ENCODE results near the gene FILIP1L. TPM values are rescaled to one million over a fixed set of nuclear protein-coding genes. Genes with fewer than 3 reads are reported as not detected.

The FILIP1L gene
- polyA plus RNA-seq, 1 donor (not counting 4 experiments of a cell fraction or from before 2014, with no cell fraction given) = 14.7 TPM

- H3K9me3 ChIP-seq (ENCODE audit: control insufficient read depth, low read depth, low read length) = no peaks in the 10 kb centered on the region
- TF ChIP-seq CTCF (optimal IDR thresholded peaks at IDR 0.05 in 1 of 3, IDR thresholded peaks at IDR 0.05 in 1 of 3, conservative IDR thresholded peaks at IDR 0.05 in 1 of 3; ENCODE audit: extremely low read depth in 1 of 3, insufficient read depth in 2 of 3, low read length in 3 of 3) (no peak), EZH2 (IDR thresholded peaks at IDR 0.05; ENCODE audit: low read length) (no peak)
- dilution Hi-C loops (cut with MboI; ENCODE audit: extremely low pct_ligation_motif_present, low sequenced_read_pairs) = no loop called here
- H3K9ac ChIP-seq (ENCODE audit: control insufficient read depth, extremely low read depth, insufficient read depth, low read length) = no peak overlapping the region
- no peaks in the 10 kb centered on the region for H3K9me1 ChIP-seq (ENCODE audit: control insufficient read depth, extremely low read depth, insufficient read depth, low read length)
- H3K4me2 ChIP-seq (ENCODE audit: control insufficient read depth, extremely low read depth, insufficient read depth, low read depth, low read length) = no peak overlapping the region
- no peaks in the 10 kb centered on the region for H3K27me3 ChIP-seq (ENCODE audit: control insufficient read depth, extremely low read depth, insufficient read depth, low read length)
- no peaks in the 10 kb centered on the region for H3K36me3 ChIP-seq (ENCODE audit: control insufficient read depth in 2 of 2, extremely low read depth in 1 of 2, insufficient read depth in 2 of 2, low read length in 2 of 2)
- no peaks in the 10 kb centered on the region for H3K4me1 ChIP-seq (ENCODE audit: control insufficient read depth, extremely low read depth, insufficient read depth, low read length)
- no peak overlapping the region for H3K27ac ChIP-seq (ENCODE audit: control insufficient read depth, insufficient read depth, low read length)
- FAIRE-seq (no peak), DNase-seq (ENCODE audit: low read depth, low spot score) (no peak)
- H3K4me3 ChIP-seq (ENCODE audit: control insufficient read depth in 2 of 3, extremely low read depth in 1 of 3, insufficient read depth in 2 of 3, low read depth in 1 of 3, low read length in 3 of 3) = no peak overlapping the region
- no peaks in the 10 kb centered on the region for H3K79me2 ChIP-seq (ENCODE audit: control insufficient read depth, insufficient read depth, low read length)
- H4K20me1 ChIP-seq (ENCODE audit: control insufficient read depth, extremely low read depth, insufficient read depth, low read length) = no peaks in the 10 kb centered on the region
- no peak overlapping the region for H2AFZ ChIP-seq (ENCODE audit: control insufficient read depth, low read length)
Observed at GRCh38 chr3:100136921-100137320, 22.6 kb upstream of the FILIP1L start.

GRCh38 chr3:100131241-100131640 is 16.9 kb upstream of the FILIP1L start:
- H3K9me1 ChIP-seq (ENCODE audit: control insufficient read depth, extremely low read depth, insufficient read depth, low read length) = no peaks in the 10 kb centered on the region
- dilution Hi-C loops (cut with MboI; ENCODE audit: extremely low pct_ligation_motif_present, low sequenced_read_pairs) = no loop called here
- H3K4me2 ChIP-seq (ENCODE audit: control insufficient read depth, extremely low read depth, insufficient read depth, low read depth, low read length) = no peak overlapping the region
- no peak overlapping the region for H3K4me3 ChIP-seq (ENCODE audit: control insufficient read depth in 2 of 3, extremely low read depth in 1 of 3, insufficient read depth in 2 of 3, low read depth in 1 of 3, low read length in 3 of 3)
- H3K27me3 ChIP-seq (ENCODE audit: control insufficient read depth, extremely low read depth, insufficient read depth, low read length) = no peaks in the 10 kb centered on the region
- no peak for TF ChIP-seq CTCF (optimal IDR thresholded peaks at IDR 0.05 in 1 of 3, IDR thresholded peaks at IDR 0.05 in 1 of 3, conservative IDR thresholded peaks at IDR 0.05 in 1 of 3; ENCODE audit: extremely low read depth in 1 of 3, insufficient read depth in 2 of 3, low read length in 3 of 3)
- TF ChIP-seq EZH2 (IDR thresholded peaks at IDR 0.05; ENCODE audit: low read length) = no peak
- H3K27ac ChIP-seq (ENCODE audit: control insufficient read depth, insufficient read depth, low read length) = no peak overlapping the region
- DNase-seq (ENCODE audit: low read depth, low spot score) = no peak
- no peak overlapping the region for H2AFZ ChIP-seq (ENCODE audit: control insufficient read depth, low read length)
- H3K36me3 ChIP-seq (ENCODE audit: control insufficient read depth in 2 of 2, extremely low read depth in 1 of 2, insufficient read depth in 2 of 2, low read length in 2 of 2) = no peaks in the 10 kb centered on the region
- no peaks in the 10 kb centered on the region for H3K4me1 ChIP-seq (ENCODE audit: control insufficient read depth, extremely low read depth, insufficient read depth, low read length)
- no peak for FAIRE-seq
- no peaks in the 10 kb centered on the region for H3K9me3 ChIP-seq (ENCODE audit: control insufficient read depth, low read depth, low read length)
- no peak overlapping the region for H3K9ac ChIP-seq (ENCODE audit: control insufficient read depth, extremely low read depth, insufficient read depth, low read length)
- H3K79me2 ChIP-seq (ENCODE audit: control insufficient read depth, insufficient read depth, low read length) = no peaks in the 10 kb centered on the region
- no peaks in the 10 kb centered on the region for H4K20me1 ChIP-seq (ENCODE audit: control insufficient read depth, extremely low read depth, insufficient read depth, low read length)

Measured in keratinocyte (primary cell).